ENCODE measurements around the gene NLGN4X. TPM values are rescaled to one million over a fixed set of nuclear protein-coding genes. Genes with fewer than 3 reads are reported as not detected.

Gene NLGN4X
- total and polyA plus RNA-seq, 8 donors: 0.11 to 1.4 (median 0.48) TPM

DNA sequence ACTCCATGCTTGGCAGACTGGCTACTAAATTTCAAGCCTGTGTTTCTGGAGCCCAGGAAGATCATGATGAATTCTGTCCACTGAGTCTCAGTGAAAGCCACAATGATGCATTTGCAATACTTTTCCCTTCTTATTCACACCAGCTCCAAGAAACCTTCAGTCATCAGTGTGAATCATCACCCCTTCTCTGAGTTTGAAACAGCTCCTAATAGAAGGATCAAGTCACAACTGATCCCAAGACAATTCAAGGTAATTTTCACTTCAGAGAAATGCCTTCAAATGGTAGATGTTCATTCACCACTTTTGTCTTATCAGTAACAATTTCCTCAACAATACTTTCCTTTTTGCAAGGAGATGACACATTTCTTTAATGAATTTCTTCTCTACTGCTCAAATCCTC, 257.4 kb downstream of the NLGN4X start:
- no peak overlapping the region for H3K4me3 ChIP-seq
- TF ChIP-seq, protein P1, sequence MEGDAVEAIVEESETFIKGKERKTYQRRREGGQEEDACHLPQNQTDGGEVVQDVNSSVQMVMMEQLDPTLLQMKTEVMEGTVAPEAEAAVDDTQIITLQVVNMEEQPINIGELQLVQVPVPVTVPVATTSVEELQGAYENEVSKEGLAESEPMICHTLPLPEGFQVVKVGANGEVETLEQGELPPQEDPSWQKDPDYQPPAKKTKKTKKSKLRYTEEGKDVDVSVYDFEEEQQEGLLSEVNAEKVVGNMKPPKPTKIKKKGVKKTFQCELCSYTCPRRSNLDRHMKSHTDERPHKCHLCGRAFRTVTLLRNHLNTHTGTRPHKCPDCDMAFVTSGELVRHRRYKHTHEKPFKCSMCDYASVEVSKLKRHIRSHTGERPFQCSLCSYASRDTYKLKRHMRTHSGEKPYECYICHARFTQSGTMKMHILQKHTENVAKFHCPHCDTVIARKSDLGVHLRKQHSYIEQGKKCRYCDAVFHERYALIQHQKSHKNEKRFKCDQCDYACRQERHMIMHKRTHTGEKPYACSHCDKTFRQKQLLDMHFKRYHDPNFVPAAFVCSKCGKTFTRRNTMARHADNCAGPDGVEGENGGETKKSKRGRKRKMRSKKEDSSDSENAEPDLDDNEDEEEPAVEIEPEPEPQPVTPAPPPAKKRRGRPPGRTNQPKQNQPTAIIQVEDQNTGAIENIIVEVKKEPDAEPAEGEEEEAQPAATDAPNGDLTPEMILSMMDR (IDR thresholded peaks at IDR 0.05): no peak
- no peak for ATAC-seq
- no peak for FAIRE-seq
- H3K36me3 ChIP-seq: no peaks in the 10 kb centered on the region
- intact Hi-C loops (cut with DNase I): no loop called here
- no peak overlapping the region for H3K27ac ChIP-seq
- DNase-seq: no peak
- H3K4me1 ChIP-seq: no peaks in the 10 kb centered on the region
- H3K9me3 ChIP-seq: no peaks in the 10 kb centered on the region
- H3K27me3 ChIP-seq: no peaks in the 10 kb centered on the region

DNA sequence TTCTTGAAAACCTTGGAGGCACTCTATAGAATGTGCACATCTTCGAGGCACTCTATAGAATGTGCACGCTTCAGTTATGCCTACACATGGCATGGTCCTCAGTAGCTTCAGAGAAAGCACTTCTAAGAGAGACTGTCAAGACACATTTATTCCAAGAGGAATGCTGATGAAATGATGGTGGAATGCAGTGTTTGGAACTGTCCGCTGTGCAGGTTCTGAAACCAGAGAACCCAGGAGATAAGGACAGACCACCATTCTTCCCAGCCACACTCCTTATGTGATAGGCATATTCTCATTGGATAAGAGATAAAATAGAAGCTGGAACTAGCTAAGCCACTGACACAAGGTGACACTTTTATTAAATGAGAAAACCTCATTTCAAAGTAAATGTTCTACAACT, 263.3 kb downstream of the NLGN4X start:
- ATAC-seq: no peak
- Histone ChIP-seq H3K4me1 (no peaks in the 10 kb centered on the region), H3K27ac (no peak overlapping the region), H3K9me3 (no peaks in the 10 kb centered on the region), H3K27me3 (peaks cover 0 to 11% (median 0%) of the 10 kb centered on the region in 4 donors), H3K4me3 (no peak overlapping the region), H3K36me3 (no peaks in the 10 kb centered on the region)
- intact Hi-C loops (cut with DNase I): no loop called here
- DNase-seq: no peak
- TF ChIP-seq, protein P1 (IDR thresholded peaks at IDR 0.05): no peak
- 78 to 82% methylated on average over 3 of the region's 3 CpGs for WGBS, 2 donors
- no peak for FAIRE-seq

DNA sequence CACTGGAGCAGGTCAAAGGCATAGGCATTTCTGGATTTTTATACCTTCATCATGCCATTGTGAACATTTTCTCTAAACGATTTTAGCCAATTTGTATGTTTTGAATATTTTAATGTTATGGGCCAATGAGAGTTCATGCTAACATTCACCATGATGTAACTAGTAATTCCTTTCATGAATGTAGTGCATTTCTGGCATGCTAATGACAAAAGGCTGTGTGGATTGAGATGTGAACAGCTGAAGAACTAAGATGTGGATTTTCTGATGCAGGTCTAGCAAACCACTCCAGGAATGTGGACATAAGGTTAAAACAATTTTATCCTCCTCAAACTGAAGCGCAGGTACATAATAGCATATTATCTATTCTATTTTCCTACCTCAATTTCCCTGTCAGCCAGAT, 269.4 kb downstream of the NLGN4X start:
- WGBS, 2 donors: 41 to 49% methylated on average over 2 of the region's 2 CpGs
- intact Hi-C loops (cut with DNase I): no loop called here
- DNase-seq: no peak
- H3K27ac ChIP-seq: no peak overlapping the region
- H3K4me1 ChIP-seq: no peaks in the 10 kb centered on the region
- FAIRE-seq: no peak
- peaks cover 0 to 11% (median 0%) of the 10 kb centered on the region in 4 donors for H3K27me3 ChIP-seq
- no peaks in the 10 kb centered on the region for H3K9me3 ChIP-seq
- no peak for ATAC-seq
- TF ChIP-seq, protein P1 (IDR thresholded peaks at IDR 0.05): no peak
- no peak overlapping the region for H3K4me3 ChIP-seq
- no peaks in the 10 kb centered on the region for H3K36me3 ChIP-seq

DNA sequence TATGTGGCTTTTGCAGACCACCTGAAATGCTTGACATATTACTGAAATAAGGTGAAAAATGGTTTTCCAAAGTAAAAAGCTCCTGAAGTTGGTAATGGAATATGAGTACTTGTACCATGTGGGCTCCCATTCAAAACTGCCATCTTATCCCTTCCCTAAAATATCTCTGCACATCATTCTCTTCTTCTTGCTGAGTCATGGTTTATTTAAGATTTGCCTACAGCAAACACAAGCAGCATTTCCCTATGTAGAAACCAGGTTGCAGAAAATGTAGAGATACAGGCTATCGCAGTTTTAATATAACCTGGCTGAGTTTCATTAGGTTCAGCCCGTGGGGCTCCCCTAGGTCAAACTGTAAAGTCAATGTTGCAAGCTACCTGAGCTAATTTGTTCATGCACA, 270.1 kb downstream of the NLGN4X start:
- Histone ChIP-seq H3K27me3 (peaks cover 0 to 11% (median 0%) of the 10 kb centered on the region in 4 donors), H3K4me1 (no peaks in the 10 kb centered on the region), H3K27ac (no peak overlapping the region), H3K4me3 (no peak overlapping the region), H3K9me3 (no peaks in the 10 kb centered on the region), H3K36me3 (no peaks in the 10 kb centered on the region)
- ATAC-seq (no peak), FAIRE-seq (no peak), DNase-seq (no peak)
- TF ChIP-seq, protein P1 (IDR thresholded peaks at IDR 0.05): no peak
- intact Hi-C loops (cut with DNase I): no loop called here
- WGBS, 2 donors: 44 to 50% methylated on average over 2 of the region's 2 CpGs

DNA sequence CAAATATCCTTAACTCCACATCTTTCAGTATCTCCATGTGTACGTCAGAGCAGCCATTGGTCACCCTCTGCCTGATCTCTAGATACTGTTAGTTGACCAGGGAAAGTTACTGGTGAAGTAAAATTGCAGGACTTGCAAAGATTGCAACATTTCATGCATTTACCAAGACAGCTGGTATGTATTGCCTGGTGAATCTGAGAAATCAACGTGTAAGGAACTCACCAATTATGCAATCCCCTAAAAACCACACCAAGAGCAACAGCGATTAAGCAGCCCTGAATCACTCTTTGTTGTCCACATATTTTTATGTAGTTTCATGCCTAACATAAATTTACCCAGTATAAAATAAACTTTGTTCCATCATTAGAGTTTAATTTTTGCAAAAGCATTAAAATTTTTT, 271.2 kb downstream of the NLGN4X start:
- ATAC-seq (no peak), FAIRE-seq (no peak), DNase-seq (no peak)
- whole genome bisulfite sequencing, 2 donors: 44 to 51% methylated on average over 3 of the region's 3 CpGs
- TF ChIP-seq, protein P1 (IDR thresholded peaks at IDR 0.05): no peak
- Histone ChIP-seq H3K27me3 (peaks cover 0 to 11% (median 0%) of the 10 kb centered on the region in 4 donors), H3K4me1 (no peaks in the 10 kb centered on the region), H3K9me3 (no peaks in the 10 kb centered on the region), H3K27ac (no peak overlapping the region), H3K36me3 (no peaks in the 10 kb centered on the region), H3K4me3 (no peak overlapping the region)
- intact Hi-C loops (cut with DNase I): no loop called here

Data from pancreas (tissue), 10 donors.